Calu3 (cell line): ENCODE results near the gene CELSR2. TPM values are rescaled to one million over a fixed set of nuclear protein-coding genes. Genes with fewer than 3 reads are reported as not detected.
"Not testable (repeated sequence)": the region's sequence is repeated elsewhere in the genome, so short reads cannot be mapped to it uniquely, and the experiment has no call there.

Experiments used
- BruUV-seq: library from RNA; stranded (reverse); fragments of 400-500 nt; replicated peaks from 2 replicates; lab custom pipeline; 2021; lab: Mats Ljungman, UMichigan
- CTCF ChIA-PET: fragments of 300-600 bp; sonication (Branson Sonifier 250); formaldehyde crosslinking; loops from one replicate; lab custom pipeline; 2022; ENCODE audit warnings: antibody characterized with exemption; lab: Charles Lee
- DNase-seq: peaks from one replicate; pipeline ENCODE4 v3.0.0; 2022
- H3K27ac Mint-ChIP-seq: one replicate; pipeline ENCODE4 v1.8.0; 2022; ENCODE audit warnings: mixed read lengths; ENCODE audit not compliant: unreplicated experiment
- H3K27me3 Mint-ChIP-seq: one replicate; pipeline ENCODE4 v1.8.0; 2022; ENCODE audit warnings: mixed read lengths; ENCODE audit not compliant: unreplicated experiment
- H3K36me3 Mint-ChIP-seq: one replicate; pipeline ENCODE4 v1.8.0; 2022; ENCODE audit warnings: mild to moderate bottlenecking, moderate library complexity, mixed read lengths; ENCODE audit not compliant: insufficient read depth, unreplicated experiment
- H3K4me1 Mint-ChIP-seq: one replicate; pipeline ENCODE4 v1.8.0; 2022; ENCODE audit warnings: mild to moderate bottlenecking, low read depth, mixed read lengths; ENCODE audit not compliant: unreplicated experiment
- H3K4me3 Mint-ChIP-seq: one replicate; pipeline ENCODE4 v1.8.0; 2022; ENCODE audit warnings: mild to moderate bottlenecking, low read depth, moderate library complexity, mixed read lengths; ENCODE audit not compliant: unreplicated experiment
- H3K9me3 Mint-ChIP-seq: one replicate; pipeline ENCODE4 v1.8.0; 2022; ENCODE audit warnings: low read depth, mixed read lengths; ENCODE audit not compliant: unreplicated experiment
- intact Hi-C: fragments of 100-400 bp; cut with micrococcal nuclease; formaldehyde crosslinking; loops from one replicate; pipeline ENCODE4 v1.10.0; 2022; ENCODE audit not compliant: unreplicated experiment
- total RNA-seq: library from RNA; stranded (reverse); gene quantifications from 2 replicates; pipeline ENCODE4 v1.2.3, GENCODE V29; 2022
- TF ChIP-seq, protein P1 (sequence below): fragments of 200-600 bp; IDR thresholded peaks from one replicate; pipeline ENCODE4 v1.8.0; 2022; ENCODE audit warnings: antibody characterized with exemption; ENCODE audit not compliant: unreplicated experiment

The CELSR2 gene
- total RNA-seq, 1 experiment from 2014 or later = 5.3 TPM

GRCh38 chr1:109216662-109217061, 32.7 kb upstream of the CELSR2 start:
- no peaks in the 10 kb centered on the region for H3K27me3 Mint-ChIP-seq
- peaks cover 52% of the 10 kb centered on the region for H3K36me3 Mint-ChIP-seq
- peak overlapping the region; percentile 98 for H3K4me3 Mint-ChIP-seq
- CTCF ChIA-PET = no interaction called here
- intact Hi-C loops = no loop called here
- TF ChIP-seq, protein P1, sequence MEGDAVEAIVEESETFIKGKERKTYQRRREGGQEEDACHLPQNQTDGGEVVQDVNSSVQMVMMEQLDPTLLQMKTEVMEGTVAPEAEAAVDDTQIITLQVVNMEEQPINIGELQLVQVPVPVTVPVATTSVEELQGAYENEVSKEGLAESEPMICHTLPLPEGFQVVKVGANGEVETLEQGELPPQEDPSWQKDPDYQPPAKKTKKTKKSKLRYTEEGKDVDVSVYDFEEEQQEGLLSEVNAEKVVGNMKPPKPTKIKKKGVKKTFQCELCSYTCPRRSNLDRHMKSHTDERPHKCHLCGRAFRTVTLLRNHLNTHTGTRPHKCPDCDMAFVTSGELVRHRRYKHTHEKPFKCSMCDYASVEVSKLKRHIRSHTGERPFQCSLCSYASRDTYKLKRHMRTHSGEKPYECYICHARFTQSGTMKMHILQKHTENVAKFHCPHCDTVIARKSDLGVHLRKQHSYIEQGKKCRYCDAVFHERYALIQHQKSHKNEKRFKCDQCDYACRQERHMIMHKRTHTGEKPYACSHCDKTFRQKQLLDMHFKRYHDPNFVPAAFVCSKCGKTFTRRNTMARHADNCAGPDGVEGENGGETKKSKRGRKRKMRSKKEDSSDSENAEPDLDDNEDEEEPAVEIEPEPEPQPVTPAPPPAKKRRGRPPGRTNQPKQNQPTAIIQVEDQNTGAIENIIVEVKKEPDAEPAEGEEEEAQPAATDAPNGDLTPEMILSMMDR = no peak
- no peaks in the 10 kb centered on the region for H3K9me3 Mint-ChIP-seq
- peaks cover 22% of the 10 kb centered on the region for H3K4me1 Mint-ChIP-seq
- H3K27ac Mint-ChIP-seq = peak overlapping the region; percentile 99
- BruUV-seq = no TSS peak
- no peak for DNase-seq

DNA sequence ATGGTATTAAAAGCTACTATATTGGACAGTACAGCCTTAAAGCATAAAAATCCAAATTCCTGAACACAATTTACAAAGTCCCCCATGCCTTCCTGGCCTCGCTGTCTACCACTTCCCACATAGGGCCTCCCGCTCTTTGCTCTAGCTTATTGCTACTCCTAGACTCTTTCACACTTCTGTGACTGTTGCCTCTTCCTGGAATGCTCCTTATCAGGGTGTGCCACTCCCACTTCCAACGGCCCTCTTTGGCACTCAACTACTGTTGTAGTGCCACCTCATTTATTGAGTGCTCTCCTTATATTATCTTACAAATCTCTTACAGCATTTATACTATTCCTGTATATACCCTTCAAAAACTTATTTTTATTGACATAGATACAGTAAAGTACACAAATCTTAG, 30.8 kb upstream of the CELSR2 start:
- BruUV-seq = no TSS peak
- peak; percentile 24 for DNase-seq
- no peaks in the 10 kb centered on the region for H3K27me3 Mint-ChIP-seq
- H3K4me1 Mint-ChIP-seq = peaks cover 22% of the 10 kb centered on the region
- peak overlapping the region; percentile 70 for H3K27ac Mint-ChIP-seq
- CTCF ChIA-PET = no interaction called here
- TF ChIP-seq, protein P1 = no peak
- no peaks in the 10 kb centered on the region for H3K9me3 Mint-ChIP-seq
- peak overlapping the region; percentile 4 for H3K4me3 Mint-ChIP-seq
- intact Hi-C loops = no loop called here
- H3K36me3 Mint-ChIP-seq = peaks cover 51% of the 10 kb centered on the region

DNA sequence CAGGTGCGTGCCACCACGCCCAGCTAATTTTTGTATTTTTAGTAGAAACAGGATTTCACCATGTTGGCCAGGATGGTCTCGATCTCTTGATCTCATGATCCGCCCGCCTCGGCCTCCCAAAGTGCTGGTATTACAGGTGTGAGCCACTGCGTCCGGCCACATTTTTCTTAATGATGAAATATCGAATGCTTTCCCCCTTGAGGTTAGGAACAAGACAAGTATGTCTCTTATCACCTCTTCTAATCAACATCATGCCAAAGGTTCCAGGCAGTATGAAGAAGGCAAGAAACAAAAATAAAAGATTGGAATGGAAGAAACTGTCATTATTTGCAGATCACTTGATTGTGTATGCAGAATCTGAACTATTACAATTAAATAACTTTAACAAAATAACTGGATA, 28.1 kb upstream of the CELSR2 start:
- DNase-seq, H3K4me3 Mint-ChIP-seq, H3K9me3 Mint-ChIP-seq, BruUV-seq, intact Hi-C loops, CTCF ChIA-PET, H3K27me3 Mint-ChIP-seq, H3K27ac Mint-ChIP-seq: not testable (repeated sequence)
- Mint-ChIP-seq H3K36me3 (peaks cover 40% of the 10 kb centered on the region), H3K4me1 (peaks cover 16% of the 10 kb centered on the region)

- peaks cover 36% of the 10 kb centered on the region for H3K36me3 Mint-ChIP-seq
- intact Hi-C loops = no loop called here
- H3K9me3 Mint-ChIP-seq = no peaks in the 10 kb centered on the region
- BruUV-seq = no TSS peak
- CTCF ChIA-PET = no interaction called here
- no peak for DNase-seq
- no peak overlapping the region for H3K27ac Mint-ChIP-seq
- H3K4me1 Mint-ChIP-seq = no peaks in the 10 kb centered on the region
- TF ChIP-seq, protein P1 = no peak
- H3K4me3 Mint-ChIP-seq = no peak overlapping the region
- no peaks in the 10 kb centered on the region for H3K27me3 Mint-ChIP-seq
Measured at GRCh38 chr1:109225308-109225707, 24.0 kb upstream of the CELSR2 start.

DNA sequence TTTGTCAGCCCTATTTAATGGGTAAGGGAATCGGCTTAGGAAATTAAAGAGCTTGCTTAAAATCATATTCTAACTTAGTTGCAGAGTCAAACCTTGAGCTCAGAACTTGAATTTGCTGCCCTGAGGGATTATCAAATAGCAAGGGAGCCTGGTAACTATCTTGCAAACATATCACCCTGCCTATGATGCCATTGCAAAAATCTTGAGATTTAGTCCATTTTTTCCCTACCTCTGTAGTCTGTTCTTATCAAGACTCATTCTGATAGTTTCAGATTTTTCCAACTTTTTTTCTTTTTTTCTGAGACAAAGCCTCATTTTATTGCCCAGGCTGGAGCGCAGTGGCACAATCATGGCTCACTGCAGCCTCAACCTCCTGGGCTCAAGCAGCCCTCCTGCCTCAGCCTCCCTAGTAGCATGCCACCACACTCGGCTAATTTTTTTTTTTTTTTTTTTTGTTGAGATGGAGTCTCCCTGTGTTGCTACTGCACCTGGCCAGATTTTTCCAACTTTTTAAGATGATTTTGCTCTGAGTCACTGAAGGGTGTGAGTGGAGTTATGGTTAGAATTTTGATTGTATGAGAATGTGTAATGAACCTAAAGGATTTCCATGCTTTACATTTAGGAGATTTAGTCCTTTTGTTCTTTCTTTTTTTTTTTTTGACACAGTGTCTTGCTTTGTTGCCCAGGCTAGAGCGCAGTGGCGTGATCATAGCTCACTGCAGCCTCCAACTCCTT, 23.5 kb upstream of the CELSR2 start:
- intact Hi-C loops = no loop called here
- H3K4me1 Mint-ChIP-seq = no peaks in the 10 kb centered on the region
- BruUV-seq = no TSS peak
- peaks cover 39% of the 10 kb centered on the region for H3K36me3 Mint-ChIP-seq
- no peak overlapping the region for H3K4me3 Mint-ChIP-seq
- no peak for DNase-seq
- no peaks in the 10 kb centered on the region for H3K27me3 Mint-ChIP-seq
- TF ChIP-seq, protein P1 = no peak
- no peak overlapping the region for H3K27ac Mint-ChIP-seq
- CTCF ChIA-PET = interaction anchor here (0.7 kb wide), 1 partner anchor 114 kb away, joined by 4 read pairs; no protein-coding TSS in a partner anchor
- no peaks in the 10 kb centered on the region for H3K9me3 Mint-ChIP-seq
